ENCODE measurements around the gene DCTN3. TPM values are rescaled to one million over a fixed set of nuclear protein-coding genes. Genes with fewer than 3 reads are reported as not detected.

DCTN3 gene
- total RNA-seq, 1 donor from 2014 or later, result 57.8 TPM

DNA sequence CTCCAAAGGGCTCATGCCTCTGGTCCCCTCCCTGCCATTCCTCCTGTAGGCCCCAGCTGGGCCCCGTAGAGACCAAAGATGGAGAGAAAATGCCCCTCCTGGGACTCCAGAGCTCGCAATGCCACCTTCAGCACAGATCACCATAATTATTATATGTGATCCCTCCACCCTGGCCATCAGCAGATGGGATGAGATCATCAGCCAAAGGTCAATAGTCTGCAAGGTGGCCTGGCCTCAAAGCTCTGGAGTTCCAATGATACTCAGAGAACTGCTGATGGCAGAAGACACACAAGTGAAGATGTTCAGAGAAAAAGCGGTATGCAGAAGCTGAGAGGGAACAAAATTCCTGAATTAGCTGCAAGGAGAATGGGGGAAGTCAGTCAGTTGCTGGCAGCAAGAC, 13.4 kb downstream of the DCTN3 start:
- Mint-ChIP-seq H3K27ac (no peak overlapping the region), H3K9me3 (no peaks in the 10 kb centered on the region), H3K27me3 (ENCODE audit: low read depth) (peaks cover 6% of the 10 kb centered on the region), H3K36me3 (ENCODE audit: low read depth) (peaks cover 19% of the 10 kb centered on the region), H3K4me1 (ENCODE audit: low read depth) (peaks cover 4% of the 10 kb centered on the region), H3K4me3 (ENCODE audit: low read depth) (no peak overlapping the region)
- intact Hi-C loops (cut with micrococcal nuclease), result no loop called here
- DNase-seq (ENCODE audit: low spot score), result no peak

DNA sequence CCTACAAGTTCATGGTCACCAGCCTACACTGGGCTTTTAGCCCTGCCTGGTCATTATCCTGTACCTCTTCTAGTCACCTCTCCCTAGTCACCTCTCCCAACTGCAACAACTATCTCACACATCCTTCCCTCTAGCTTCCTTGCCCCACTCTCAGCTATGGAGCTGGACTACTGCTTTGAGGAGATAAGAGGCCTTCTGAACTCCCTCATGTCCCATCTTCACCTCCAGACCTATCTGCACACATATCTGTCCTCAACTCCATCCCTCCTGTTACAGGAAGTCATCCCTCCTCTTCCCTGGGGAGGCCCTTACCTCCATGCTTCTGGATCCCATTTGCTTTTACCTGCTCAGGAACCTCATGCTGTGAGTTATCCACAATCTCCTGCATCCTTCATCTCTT, 14.1 kb downstream of the DCTN3 start:
- peaks cover 1% of the 10 kb centered on the region for H3K4me1 Mint-ChIP-seq (ENCODE audit: low read depth)
- DNase-seq (ENCODE audit: low spot score), result no peak
- no peaks in the 10 kb centered on the region for H3K9me3 Mint-ChIP-seq
- intact Hi-C loops (cut with micrococcal nuclease), result no loop called here
- H3K4me3 Mint-ChIP-seq (ENCODE audit: low read depth), result no peak overlapping the region
- no peak overlapping the region for H3K27ac Mint-ChIP-seq
- peaks cover 12% of the 10 kb centered on the region for H3K27me3 Mint-ChIP-seq (ENCODE audit: low read depth)
- peaks cover 11% of the 10 kb centered on the region for H3K36me3 Mint-ChIP-seq (ENCODE audit: low read depth)

DNA sequence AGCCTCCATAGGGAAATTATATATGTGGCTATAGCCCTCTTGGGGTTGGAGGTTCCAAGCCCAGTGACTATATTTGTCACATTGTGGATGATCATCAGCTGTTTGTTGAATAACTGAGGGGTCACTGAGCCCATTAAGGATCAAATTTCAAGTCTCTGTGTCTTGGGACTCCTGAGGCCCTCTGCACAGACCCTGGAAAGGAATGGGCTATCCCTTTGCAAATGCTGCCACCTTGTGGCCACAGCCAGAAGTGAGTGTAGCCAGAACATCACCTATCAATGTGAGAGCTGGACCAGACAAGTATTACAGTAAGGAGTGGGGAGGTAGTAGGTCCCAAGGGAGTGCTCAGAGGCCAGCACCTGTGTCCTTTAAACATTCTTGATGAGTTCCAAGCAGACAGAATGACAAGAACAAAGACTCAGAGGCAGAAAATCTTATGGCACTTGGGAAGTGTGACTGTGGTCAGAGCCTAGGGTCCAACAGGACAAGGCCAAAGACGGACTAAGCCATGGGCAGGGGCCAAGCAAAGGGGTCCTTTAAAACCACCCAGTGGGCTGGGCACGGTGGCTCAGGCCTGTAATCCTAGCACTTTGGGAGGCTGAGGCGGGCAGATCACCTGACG, 16.6 kb downstream of the DCTN3 start:
- Mint-ChIP-seq H3K27ac (no peak overlapping the region), H3K9me3 (no peaks in the 10 kb centered on the region), H3K4me3 (ENCODE audit: low read depth) (no peak overlapping the region), H3K36me3 (ENCODE audit: low read depth) (no peaks in the 10 kb centered on the region), H3K4me1 (ENCODE audit: low read depth) (no peaks in the 10 kb centered on the region), H3K27me3 (ENCODE audit: low read depth) (peaks cover 16% of the 10 kb centered on the region)
- DNase-seq (ENCODE audit: low spot score), result peak; percentile 66
- intact Hi-C loops (cut with micrococcal nuclease), result loop anchor here (2.0 to 5.0 kb wide), 2 partner anchors 34 to 55 kb away; partner anchors contain the start of gene SIGMAR1

DNA sequence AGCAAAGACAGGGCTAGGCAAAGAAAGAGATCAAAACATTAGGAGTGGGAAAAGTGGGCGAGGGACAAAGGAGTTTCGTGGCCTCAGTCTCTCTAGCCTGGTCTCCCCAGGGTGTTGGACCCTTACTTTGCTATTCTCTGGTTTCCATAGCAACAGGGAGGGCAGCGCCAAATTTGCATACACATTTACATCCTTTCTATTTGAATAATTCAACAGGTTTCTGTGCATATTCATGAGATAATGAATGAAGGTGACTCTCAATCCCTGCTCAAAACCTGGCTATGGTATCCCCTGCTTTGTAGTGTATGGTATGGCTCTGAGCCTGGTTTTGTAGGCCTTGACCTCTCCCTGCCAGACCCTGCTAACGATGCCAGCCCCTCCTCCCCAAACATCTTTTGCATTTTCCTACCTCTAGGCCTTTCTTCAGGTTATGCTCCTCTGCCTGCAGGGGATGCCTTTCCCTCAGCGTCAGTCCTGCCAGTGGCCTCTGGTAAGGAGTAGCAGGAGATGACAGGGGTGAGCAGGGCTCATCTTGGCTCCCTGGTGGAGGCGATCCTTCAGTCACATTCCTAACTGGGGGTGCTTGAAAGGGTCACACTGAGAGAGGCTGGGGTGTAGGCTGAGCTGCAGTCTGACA, 18.2 kb downstream of the DCTN3 start:
- Mint-ChIP-seq H3K9me3 (no peaks in the 10 kb centered on the region), H3K4me1 (ENCODE audit: low read depth) (no peaks in the 10 kb centered on the region), H3K36me3 (ENCODE audit: low read depth) (no peaks in the 10 kb centered on the region), H3K4me3 (ENCODE audit: low read depth) (no peak overlapping the region), H3K27me3 (ENCODE audit: low read depth) (peaks cover 20% of the 10 kb centered on the region), H3K27ac (no peak overlapping the region)
- no peak for DNase-seq (ENCODE audit: low spot score)
- intact Hi-C loops (cut with micrococcal nuclease), result loop anchor here (2.0 to 5.0 kb wide), 2 partner anchors 35 to 53 kb away; partner anchors contain the start of gene SIGMAR1

DNA sequence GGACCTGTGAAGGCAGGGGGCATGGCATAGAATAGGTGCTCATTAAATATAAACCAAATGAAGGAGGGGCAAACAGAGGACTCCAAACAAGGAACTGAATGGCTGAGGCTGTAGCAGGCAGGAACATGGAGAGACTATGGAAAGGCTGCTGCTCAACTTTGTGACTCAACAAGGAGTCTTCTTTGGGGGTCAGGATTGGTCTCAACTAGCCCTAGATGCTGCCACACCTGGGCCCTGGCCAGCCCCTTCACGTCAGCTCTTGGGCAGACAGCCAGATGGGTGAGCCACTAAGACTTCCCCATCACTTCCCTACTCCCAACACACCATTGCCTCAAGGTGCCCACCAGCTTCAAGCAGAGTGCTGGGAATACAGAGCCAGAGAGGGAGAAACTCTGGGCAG, 19.4 kb downstream of the DCTN3 start:
- Mint-ChIP-seq H3K27ac (no peak overlapping the region), H3K4me1 (ENCODE audit: low read depth) (no peaks in the 10 kb centered on the region), H3K4me3 (ENCODE audit: low read depth) (no peak overlapping the region), H3K36me3 (ENCODE audit: low read depth) (no peaks in the 10 kb centered on the region), H3K9me3 (no peaks in the 10 kb centered on the region), H3K27me3 (ENCODE audit: low read depth) (peaks cover 29% of the 10 kb centered on the region)
- intact Hi-C loops (cut with micrococcal nuclease), result loop anchor here (5.0 kb wide), 1 partner anchor 36 kb away; the partner anchor contains the start of gene SIGMAR1
- DNase-seq (ENCODE audit: low spot score), result no peak

DNA sequence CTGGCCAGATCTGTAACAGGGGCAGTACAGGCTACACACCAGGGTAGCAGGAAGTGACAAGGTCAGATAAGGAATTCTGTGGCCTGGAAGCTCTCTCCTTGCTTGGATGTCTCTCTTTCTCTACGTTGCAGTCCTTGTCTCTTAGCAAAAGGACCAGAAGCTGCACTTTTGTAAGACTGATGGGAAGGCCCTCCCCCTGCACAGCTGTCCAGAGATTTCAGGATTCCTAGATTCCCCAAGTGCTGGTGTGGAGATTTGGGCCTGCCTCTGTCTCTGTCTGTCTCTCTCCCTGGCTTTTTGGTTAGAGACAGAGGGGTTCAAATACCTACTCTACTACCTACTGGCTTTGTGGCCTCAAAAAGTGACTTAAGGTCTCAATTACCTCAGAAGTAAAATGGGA, 20.7 kb downstream of the DCTN3 start:
- Mint-ChIP-seq H3K4me1 (ENCODE audit: low read depth) (no peaks in the 10 kb centered on the region), H3K27ac (no peak overlapping the region), H3K9me3 (no peaks in the 10 kb centered on the region), H3K36me3 (ENCODE audit: low read depth) (no peaks in the 10 kb centered on the region), H3K27me3 (ENCODE audit: low read depth) (peaks cover 30% of the 10 kb centered on the region), H3K4me3 (ENCODE audit: low read depth) (no peak overlapping the region)
- DNase-seq (ENCODE audit: low spot score), result no peak
- intact Hi-C loops (cut with micrococcal nuclease), result no loop called here

DNA sequence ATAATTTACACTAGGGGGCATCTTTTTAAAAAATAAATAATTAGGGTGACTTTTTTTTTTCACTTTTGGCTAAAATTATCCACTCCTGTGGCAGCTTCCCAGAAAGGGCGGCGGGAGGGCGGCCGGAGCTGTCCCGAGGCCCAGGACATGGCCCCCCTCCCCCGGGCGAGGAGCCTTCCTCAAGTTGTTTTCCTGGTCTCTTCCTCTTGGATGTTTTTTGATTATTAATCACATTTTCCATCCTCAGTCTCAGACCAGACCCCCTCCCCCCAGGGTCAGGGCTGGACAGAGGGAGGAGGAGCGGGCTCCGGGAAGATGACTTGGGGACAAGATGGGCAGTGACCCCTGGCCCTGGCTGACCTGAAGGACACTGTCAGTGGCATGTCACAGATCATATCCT, 26.1 kb downstream of the DCTN3 start:
- H3K27ac Mint-ChIP-seq, result no peak overlapping the region
- no peaks in the 10 kb centered on the region for H3K36me3 Mint-ChIP-seq (ENCODE audit: low read depth)
- intact Hi-C loops (cut with micrococcal nuclease), result loop anchor here (5.0 kb wide), 3 partner anchors 92 to 192 kb away; no protein-coding TSS in a partner anchor
- DNase-seq (ENCODE audit: low spot score), result no peak
- no peaks in the 10 kb centered on the region for H3K9me3 Mint-ChIP-seq
- H3K4me1 Mint-ChIP-seq (ENCODE audit: low read depth), result peaks cover 2% of the 10 kb centered on the region
- no peak overlapping the region for H3K4me3 Mint-ChIP-seq (ENCODE audit: low read depth)
- peaks cover 51% of the 10 kb centered on the region for H3K27me3 Mint-ChIP-seq (ENCODE audit: low read depth)

DNA sequence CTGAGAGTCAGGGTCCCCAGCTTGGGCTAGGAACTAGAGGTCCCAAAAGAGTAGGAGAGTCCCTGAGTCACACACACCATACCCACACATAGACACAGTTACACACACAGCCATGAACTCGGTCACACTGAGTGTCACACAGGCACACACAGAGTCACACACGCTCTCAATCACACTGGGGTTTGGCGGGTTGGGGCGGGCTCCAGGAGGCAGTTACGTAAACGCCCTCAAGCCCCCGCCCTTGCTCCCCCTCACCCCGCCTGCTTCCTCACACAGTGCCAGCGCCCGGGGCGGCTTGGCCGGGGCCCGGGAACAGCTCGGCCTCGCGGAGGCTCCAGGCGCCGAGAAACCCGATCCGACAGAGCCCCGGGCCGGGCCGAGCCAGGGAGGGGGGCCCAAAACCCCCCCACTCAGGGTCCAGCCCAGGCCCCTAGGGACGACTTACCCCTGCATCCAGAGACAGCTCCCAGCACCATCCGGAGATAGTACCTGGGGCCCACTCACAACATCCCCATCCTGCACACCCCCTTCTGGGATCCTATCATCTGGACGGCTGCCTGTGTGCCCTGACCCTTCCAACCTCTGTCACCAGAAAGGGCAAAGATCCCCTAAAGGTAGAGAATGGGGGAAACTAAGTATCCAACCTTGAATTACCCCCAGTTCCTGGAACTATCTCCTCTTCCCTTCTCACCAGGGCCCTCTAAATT, 27.2 kb downstream of the DCTN3 start:
- Mint-ChIP-seq H3K4me3 (ENCODE audit: low read depth) (no peak overlapping the region), H3K9me3 (no peaks in the 10 kb centered on the region), H3K27ac (no peak overlapping the region), H3K4me1 (ENCODE audit: low read depth) (peaks cover 2% of the 10 kb centered on the region), H3K36me3 (ENCODE audit: low read depth) (no peaks in the 10 kb centered on the region), H3K27me3 (ENCODE audit: low read depth) (peaks cover 61% of the 10 kb centered on the region)
- intact Hi-C loops (cut with micrococcal nuclease), result loop anchor here (5.0 kb wide), 3 partner anchors 91 to 191 kb away; no protein-coding TSS in a partner anchor
- DNase-seq (ENCODE audit: low spot score), result no peak

DNA sequence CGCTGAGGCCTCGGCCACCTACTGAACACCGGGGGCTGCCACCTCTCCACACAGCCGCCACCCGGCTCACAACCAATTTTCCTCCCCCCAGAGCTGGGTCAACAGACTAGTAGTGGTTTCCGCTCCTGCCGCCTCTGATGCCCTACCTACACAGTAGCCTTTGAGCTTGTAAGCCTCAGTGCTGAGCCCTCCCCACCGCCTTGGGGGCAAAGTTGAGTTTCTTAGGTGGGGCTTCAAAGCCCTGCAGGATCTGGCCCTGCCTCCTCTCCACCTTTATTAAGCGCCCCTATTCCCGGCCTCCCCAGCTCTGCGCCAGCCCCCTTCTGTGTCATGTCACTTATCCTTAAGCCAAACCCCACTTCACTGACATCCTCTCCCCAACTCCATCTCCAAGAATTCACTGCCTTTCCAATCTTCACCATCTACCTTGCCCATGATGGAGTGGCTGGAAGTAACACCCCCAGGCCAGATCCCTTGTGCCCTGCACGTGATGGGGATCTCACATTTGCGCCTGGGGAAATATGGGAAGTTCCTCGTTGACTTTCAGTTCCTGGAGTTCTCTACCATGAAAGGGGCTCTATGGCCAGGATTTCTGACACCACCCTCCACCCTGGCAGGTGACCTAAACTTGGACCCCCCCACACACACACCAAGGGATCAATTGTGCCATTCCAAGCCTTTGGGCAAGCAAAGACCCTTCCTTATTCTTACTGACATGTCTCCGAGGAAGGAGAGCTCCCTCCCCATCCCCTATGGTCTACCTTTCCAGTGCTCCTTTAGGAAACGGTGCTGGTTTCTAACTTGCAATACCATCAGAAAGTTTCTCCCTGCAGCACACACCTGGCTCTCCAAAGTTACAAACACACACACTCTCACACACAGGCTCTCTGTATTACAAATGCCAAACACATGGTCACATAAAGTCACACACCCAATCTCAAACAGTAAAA, 28.1 kb downstream of the DCTN3 start:
- DNase-seq (ENCODE audit: low spot score), result no peak
- Mint-ChIP-seq H3K4me3 (ENCODE audit: low read depth) (no peak overlapping the region), H3K27ac (no peak overlapping the region), H3K27me3 (ENCODE audit: low read depth) (peaks cover 64% of the 10 kb centered on the region), H3K36me3 (ENCODE audit: low read depth) (no peaks in the 10 kb centered on the region), H3K4me1 (ENCODE audit: low read depth) (peaks cover 2% of the 10 kb centered on the region), H3K9me3 (no peaks in the 10 kb centered on the region)
- intact Hi-C loops (cut with micrococcal nuclease), result loop anchor here (2.0 to 5.0 kb wide), 4 partner anchors 43 to 190 kb away; no protein-coding TSS in a partner anchor

DNA sequence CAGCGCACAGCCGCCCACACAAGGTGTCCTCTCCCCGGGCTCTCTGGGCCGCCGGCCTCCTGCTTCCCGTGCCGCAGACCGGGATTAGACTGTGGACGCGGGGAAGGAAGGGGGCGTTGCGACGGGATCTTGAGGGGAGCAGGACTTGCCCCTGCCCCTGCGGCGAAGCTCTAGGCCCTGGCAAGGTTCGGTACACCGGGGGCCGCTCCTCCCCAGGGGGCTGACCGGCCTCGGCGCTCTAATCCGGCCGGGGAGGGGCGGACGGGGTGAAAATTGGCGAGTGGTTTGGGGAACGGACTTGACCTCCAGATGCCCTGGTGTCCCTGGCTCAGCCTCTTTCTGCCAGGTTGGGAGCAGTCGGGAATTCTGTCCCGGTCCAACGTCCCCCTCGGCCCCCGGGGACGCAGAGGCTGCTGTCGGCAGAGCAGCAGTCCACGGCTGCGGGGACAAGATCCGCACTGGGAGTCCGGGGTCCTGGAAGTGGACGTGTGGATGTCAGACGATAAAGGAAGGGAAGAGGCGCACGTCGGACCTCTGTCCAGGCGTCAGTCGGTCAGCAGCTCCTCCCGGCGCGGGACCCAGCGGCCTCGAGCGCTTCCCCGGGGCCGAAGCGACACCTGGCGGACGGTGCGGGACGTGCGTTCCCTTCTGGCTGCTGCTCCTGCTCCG, 28.9 kb downstream of the DCTN3 start:
- Mint-ChIP-seq H3K27me3 (ENCODE audit: low read depth) (peaks cover 69% of the 10 kb centered on the region), H3K4me3 (ENCODE audit: low read depth) (no peak overlapping the region), H3K36me3 (ENCODE audit: low read depth) (no peaks in the 10 kb centered on the region), H3K4me1 (ENCODE audit: low read depth) (peaks cover 2% of the 10 kb centered on the region), H3K27ac (no peak overlapping the region), H3K9me3 (no peaks in the 10 kb centered on the region)
- intact Hi-C loops (cut with micrococcal nuclease), result loop anchor here (2.0 to 5.0 kb wide), 4 partner anchors 43 to 189 kb away; no protein-coding TSS in a partner anchor
- peak; percentile 67 for DNase-seq (ENCODE audit: low spot score)

DNA sequence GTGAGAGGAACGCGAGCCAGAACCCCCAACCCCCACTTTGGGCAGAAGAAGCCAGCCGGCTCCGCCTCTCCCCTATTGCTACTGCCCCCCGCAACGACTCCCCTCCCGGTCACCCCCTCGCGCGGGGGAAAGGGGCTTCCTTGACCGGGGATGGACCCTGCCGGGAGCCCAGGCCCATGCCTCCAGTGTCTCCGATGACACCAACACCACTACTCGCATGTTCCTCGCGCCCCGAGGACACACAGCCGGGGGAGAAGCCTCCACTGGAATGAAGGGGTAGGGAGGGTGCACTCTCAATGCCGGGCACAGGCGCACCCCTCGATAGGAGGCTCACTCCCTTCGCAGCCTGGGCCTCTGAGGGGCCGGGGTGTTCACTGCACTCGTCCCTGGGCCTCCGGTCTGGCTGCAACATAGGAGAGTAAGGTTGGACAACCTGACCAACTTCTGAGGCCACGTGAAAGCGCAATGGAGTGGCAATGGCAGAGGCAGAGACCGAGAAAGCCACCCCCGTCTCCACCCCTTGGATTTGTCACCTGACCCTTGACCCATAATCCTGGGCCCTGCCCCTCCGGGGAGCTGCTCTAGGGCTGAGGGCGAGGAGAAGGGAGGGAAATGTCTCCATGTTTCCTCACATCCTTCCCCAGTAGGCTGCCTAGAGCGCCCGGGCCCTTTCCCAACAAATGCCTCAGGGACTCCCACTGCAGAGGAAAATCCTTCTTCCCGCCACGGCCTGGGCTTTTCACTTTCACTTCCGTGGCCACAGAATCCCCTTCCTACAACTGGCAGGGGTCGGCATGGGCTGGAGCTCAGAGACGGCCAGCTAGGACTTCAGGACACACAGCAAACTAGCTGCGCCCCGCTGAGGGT, 29.7 kb downstream of the DCTN3 start:
- H3K4me1 Mint-ChIP-seq (ENCODE audit: low read depth), result peaks cover 2% of the 10 kb centered on the region
- H3K27me3 Mint-ChIP-seq (ENCODE audit: low read depth), result peaks cover 71% of the 10 kb centered on the region
- H3K27ac Mint-ChIP-seq, result no peak overlapping the region
- no peak for DNase-seq (ENCODE audit: low spot score)
- H3K4me3 Mint-ChIP-seq (ENCODE audit: low read depth), result peak overlapping the region; percentile 51
- intact Hi-C loops (cut with micrococcal nuclease), result loop anchor here (2.0 to 5.0 kb wide), 4 partner anchors 42 to 188 kb away; no protein-coding TSS in a partner anchor
- no peaks in the 10 kb centered on the region for H3K9me3 Mint-ChIP-seq
- H3K36me3 Mint-ChIP-seq (ENCODE audit: low read depth), result no peaks in the 10 kb centered on the region
